Stomach (tissue), 4 donors: ENCODE data around the gene CYBA.

Source experiments
- CTCF ChIP-seq, 7 experiments: fragments of 450-650 bp in 4 of 7; fragments of 200-600 bp in 3 of 7; sonication (generic) in 3 of 7; IDR thresholded peaks; one replicate each; pipeline ENCODE4 v1.5.1; 2016 to 2019; ENCODE audit warnings: antibody characterized with exemption in 7 of 7, control low read depth in 2 of 7, mild to moderate bottlenecking in 1 of 7
- POLR2A ChIP-seq, 4 donors: fragments of 450-650 bp; IDR thresholded peaks; one replicate each; pipeline ENCODE4 v1.6.1; 2016; ENCODE audit warnings: antibody characterized with exemption in 4 of 4, control low read depth in 2 of 4, mild to moderate bottlenecking in 1 of 4, moderate library complexity in 1 of 4

- TF ChIP-seq CTCF (IDR thresholded peaks at IDR 0.05) (no peak), POLR2A (IDR thresholded peaks at IDR 0.05) (no peak)
These were observed 10.2 kb downstream of the CYBA start for GRCh38 chr16:88640498-88641247.
